Measurements from ENCODE around the gene DNAAF2.

DNA sequence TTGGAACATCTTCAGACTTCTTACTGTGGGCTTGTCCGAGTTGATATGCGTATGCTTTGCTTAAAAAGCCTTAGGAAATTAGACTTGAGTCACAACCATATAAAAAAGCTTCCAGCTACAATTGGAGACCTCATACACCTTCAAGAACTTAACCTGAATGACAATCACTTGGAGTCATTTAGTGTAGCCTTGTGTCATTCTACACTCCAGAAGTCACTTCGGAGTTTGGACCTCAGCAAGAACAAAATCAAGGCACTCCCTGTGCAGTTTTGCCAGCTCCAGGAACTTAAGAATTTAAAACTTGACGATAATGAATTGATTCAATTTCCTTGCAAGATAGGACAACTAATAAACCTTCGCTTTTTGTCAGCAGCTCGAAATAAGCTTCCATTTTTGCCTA is 27.5 kb downstream of the DNAAF2 start:
- no peak for TF ChIP-seq POLR2A (IDR thresholded peaks at IDR 0.05; ENCODE audit: low read depth, low read length)
- no peak for TF ChIP-seq POLR2AphosphoS5 (IDR thresholded peaks at IDR 0.05; ENCODE audit: low read depth, low read length)
